ENCODE results near the gene C19orf53. TPM values are rescaled to one million over a fixed set of nuclear protein-coding genes. Genes with fewer than 3 reads are reported as not detected.

C19orf53 gene
- total and polyA plus RNA-seq, 2 of the 13 experiments (the other 11 are each of a cell fraction or from before 2014, with no cell fraction given) = 129 to 130 TPM

DNA sequence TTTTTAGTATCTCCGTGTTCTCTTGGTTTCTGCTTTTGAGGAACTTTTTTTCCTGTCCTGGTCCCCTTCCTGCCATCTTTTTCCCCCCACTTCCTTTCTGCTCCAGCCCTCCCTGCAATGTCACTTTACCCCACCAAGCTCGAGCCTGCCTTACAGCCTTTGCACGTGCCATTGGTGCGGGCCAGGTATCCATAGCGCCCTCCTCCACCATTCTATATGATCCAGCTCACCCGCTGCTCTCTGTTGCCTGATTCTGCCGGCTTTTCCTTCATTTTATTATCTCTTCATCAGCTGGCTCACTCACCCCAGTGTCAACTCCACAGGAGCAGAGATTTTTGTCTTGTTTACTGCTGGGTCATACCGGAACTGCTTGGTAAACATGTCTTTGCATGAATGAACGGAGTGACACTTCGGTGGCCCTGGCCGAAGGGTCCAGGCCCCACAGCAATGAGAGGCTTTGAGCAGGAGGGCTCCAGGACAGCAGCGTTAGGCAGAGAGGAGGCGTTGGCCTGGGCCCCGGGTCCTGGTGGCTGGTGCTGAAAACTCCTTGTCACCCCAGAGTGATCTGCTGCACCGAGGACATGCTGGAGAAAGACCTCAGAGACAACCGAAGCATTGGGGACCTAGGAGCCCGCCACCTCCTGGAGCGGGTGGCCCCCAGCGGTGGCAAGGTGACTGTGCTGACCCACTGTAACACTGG lies 8.7 kb upstream of the C19orf53 start (continued):
- TF ChIP-seq, protein P1, sequence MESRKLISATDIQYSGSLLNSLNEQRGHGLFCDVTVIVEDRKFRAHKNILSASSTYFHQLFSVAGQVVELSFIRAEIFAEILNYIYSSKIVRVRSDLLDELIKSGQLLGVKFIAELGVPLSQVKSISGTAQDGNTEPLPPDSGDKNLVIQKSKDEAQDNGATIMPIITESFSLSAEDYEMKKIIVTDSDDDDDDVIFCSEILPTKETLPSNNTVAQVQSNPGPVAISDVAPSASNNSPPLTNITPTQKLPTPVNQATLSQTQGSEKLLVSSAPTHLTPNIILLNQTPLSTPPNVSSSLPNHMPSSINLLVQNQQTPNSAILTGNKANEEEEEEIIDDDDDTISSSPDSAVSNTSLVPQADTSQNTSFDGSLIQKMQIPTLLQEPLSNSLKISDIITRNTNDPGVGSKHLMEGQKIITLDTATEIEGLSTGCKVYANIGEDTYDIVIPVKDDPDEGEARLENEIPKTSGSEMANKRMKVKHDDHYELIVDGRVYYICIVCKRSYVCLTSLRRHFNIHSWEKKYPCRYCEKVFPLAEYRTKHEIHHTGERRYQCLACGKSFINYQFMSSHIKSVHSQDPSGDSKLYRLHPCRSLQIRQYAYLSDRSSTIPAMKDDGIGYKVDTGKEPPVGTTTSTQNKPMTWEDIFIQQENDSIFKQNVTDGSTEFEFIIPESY (CRISPR knock-in tag; IDR thresholded peaks at IDR 0.05) = peak; percentile 58; the same call in 1 of the 2 replicates
- TF ChIP-seq ASH2L (IDR thresholded peaks at IDR 0.05; ENCODE audit: insufficient read length, low read depth, low read length) (peak; percentile 59), ZNF772 (CRISPR knock-in tag; IDR thresholded peaks at IDR 0.05) (no peak), MAX (IDR thresholded peaks at IDR 0.05) (peak; percentile 53), TRIM22 (IDR thresholded peaks at IDR 0.05) (no peak), ZNF607 (CRISPR knock-in tag; IDR thresholded peaks at IDR 0.05; ENCODE audit: borderline replicate concordance) (0 out of 2 replicates have a peak, but pooled peaks have one; percentile 22), ZNF501 (CRISPR knock-in tag; IDR thresholded peaks at IDR 0.05) (peak; percentile 35; the same call in 1 of the 2 replicates), FOSL2 (CRISPR knock-in tag; IDR thresholded peaks at IDR 0.05) (peak; percentile 58), MNT (IDR thresholded peaks at IDR 0.05) (0 out of 2 replicates have a peak, but pooled peaks have one; percentile 27), FOXK2 (IDR thresholded peaks at IDR 0.05) (peak; percentile 64; the same call in 1 of the 2 replicates), ARID3A (IDR thresholded peaks at IDR 0.05; ENCODE audit: low read depth, low read length) (no peak), TFAP4 (IDR thresholded peaks at IDR 0.05; ENCODE audit: borderline replicate concordance, low read depth) (peak; percentile 74), FOXP1 (IDR thresholded peaks at IDR 0.05) (peak; percentile 94), FOXP1 (CRISPR knock-in tag; IDR thresholded peaks at IDR 0.05) (peak; percentile 96), GFI1 (CRISPR knock-in tag; IDR thresholded peaks at IDR 0.05; ENCODE audit: borderline replicate concordance) (peak; percentile 76), MXI1 (IDR thresholded peaks at IDR 0.05; ENCODE audit: borderline replicate concordance, low read depth, low read length) (peak; percentile 80; the same call in 1 of the 3 replicates), FOXA3 (CRISPR knock-in tag; IDR thresholded peaks at IDR 0.05) (peak; percentile 87)
- TF ChIP-seq, protein P2, sequence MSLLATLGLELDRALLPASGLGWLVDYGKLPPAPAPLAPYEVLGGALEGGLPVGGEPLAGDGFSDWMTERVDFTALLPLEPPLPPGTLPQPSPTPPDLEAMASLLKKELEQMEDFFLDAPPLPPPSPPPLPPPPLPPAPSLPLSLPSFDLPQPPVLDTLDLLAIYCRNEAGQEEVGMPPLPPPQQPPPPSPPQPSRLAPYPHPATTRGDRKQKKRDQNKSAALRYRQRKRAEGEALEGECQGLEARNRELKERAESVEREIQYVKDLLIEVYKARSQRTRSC (CRISPR knock-in tag; IDR thresholded peaks at IDR 0.05; ENCODE audit: low read depth) = no peak
- TF ChIP-seq, protein P3, sequence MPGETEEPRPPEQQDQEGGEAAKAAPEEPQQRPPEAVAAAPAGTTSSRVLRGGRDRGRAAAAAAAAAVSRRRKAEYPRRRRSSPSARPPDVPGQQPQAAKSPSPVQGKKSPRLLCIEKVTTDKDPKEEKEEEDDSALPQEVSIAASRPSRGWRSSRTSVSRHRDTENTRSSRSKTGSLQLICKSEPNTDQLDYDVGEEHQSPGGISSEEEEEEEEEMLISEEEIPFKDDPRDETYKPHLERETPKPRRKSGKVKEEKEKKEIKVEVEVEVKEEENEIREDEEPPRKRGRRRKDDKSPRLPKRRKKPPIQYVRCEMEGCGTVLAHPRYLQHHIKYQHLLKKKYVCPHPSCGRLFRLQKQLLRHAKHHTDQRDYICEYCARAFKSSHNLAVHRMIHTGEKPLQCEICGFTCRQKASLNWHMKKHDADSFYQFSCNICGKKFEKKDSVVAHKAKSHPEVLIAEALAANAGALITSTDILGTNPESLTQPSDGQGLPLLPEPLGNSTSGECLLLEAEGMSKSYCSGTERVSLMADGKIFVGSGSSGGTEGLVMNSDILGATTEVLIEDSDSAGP (CRISPR knock-in tag; IDR thresholded peaks at IDR 0.05; ENCODE audit: borderline replicate concordance) = peak; percentile 40; the same call in 1 of the 2 replicates

Data from HepG2 (cell line).